GM18505 (cell line): ENCODE results near the gene PROSER2.

Experiments used
- ATAC-seq: cut with Tn5 transposase; IDR thresholded peaks from one replicate; pipeline ENCODE4 v1.9.1; 2021; ENCODE audit not compliant: unreplicated experiment
- POLR2A ChIP-seq: IDR thresholded peaks from 4 replicates; pipeline ENCODE4 v1.6.1; 2011; ENCODE audit warnings: borderline replicate concordance; ENCODE audit not compliant: insufficient read depth, insufficient read length; ENCODE audit errors: extremely low read depth

Gene PROSER2

DNA sequence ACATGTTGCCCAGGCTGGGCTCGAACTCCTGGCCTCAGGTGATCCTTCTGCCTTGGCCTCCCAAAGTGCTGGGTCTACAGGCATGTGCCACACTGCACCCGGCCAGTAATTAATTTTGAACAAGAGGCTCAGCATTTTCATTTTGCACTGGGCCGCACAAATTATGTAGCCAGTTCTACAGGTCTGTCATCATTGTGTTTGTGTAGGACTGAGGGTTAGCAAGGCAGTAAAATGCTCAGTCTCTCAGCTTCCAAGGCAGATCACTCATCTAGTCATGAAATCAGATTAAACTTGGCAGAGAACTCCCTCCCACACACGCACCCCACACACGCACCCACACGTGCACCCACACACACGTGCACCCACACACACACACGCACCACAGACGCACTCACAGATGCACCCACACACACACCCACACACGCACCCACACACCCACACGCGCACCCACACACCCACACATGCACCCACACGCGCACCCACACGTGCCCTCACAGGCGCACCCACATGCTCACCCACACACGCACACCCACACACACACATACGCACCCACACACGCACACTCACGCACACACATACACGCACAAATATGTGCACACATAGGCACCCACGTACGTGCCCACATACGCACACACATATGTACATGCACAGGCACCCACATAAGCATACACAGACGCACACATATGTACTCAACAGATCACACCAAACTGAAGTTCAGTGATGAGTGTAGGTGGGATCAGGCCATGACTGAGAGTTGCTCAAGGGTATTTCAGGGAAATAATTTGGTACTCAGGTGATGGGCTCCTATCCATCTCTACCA lies 27.8 kb upstream of the PROSER2 start:
- no peak for TF ChIP-seq POLR2A
- ATAC-seq = no peak

DNA sequence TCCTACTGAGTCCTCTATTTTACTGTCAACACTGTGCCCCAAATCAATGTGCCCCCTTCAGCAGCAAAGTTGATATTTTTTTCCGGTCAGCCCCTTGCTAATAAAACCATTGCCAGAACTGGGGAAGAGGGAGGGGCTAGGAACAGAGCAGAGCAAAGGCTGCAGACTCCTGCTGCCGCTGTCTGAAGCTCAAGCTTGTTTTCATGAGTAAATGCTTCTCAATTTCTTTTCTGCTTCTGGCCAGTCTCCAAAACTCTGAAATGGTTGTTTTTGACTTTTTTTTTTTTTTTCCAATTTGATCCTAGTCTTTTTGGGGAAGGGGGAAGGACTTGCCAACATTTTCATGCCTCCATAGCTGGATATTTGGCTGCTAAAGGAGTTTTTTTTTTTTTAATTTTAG lies 26.7 kb upstream of the PROSER2 start:
- no peak for ATAC-seq
- no peak for TF ChIP-seq POLR2A

DNA sequence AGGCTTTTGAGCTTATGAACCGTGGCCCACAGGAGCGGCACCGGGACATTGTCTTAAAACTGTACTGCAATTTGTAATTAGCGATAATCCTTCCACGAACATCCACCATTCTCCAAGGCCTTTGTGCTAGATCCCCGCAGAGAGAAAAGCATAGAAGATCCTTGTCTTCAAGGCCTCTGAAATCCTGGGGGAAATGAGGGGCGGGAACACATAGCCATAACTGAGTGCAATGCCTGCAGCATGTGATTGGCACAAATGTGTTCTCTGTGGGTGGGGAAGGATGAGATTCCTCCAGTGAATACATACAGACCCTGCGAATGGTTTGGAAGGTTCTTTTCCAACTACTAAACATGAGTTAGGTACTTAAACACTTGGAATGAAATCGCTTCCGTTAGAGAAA lies 25.9 kb upstream of the PROSER2 start:
- TF ChIP-seq POLR2A = no peak
- ATAC-seq = no peak

DNA sequence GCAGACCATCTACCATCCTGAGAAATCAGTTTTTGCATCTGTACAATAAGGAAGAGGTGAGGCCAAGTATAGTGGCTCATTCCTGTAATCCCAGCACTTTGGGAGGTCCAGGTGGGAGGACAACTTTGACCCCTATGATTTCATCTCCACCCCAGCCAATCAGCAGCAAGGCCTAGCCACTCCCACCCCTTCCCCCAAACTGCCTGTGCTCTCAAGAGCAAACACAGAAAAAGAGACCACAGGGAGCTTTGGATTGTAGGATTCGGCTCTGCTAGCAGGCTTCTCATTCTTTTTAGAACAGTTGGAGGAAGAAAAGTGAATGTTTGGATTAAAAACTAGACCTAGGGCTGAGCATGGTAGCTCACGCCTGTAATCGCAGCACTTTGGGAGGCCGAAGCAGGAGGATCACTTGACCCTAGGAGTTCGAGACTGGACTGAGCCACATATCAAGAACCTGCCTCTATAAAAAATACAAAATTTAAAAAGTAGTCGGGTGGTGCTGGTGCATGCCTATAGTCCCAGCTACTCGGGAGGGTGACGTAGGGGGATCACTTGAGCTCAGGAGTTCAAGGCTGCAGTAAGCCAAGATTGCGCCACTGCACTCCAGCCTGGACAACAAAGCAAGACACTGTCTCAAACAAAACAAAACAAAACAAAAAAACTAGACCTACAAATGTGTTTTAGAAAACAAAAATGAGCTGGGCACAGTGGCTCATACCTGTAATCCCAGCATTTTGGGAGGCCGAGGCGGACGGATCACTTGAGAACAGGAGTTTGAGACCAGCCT lies 25.1 kb upstream of the PROSER2 start:
- TF ChIP-seq POLR2A = no peak
- no peak for ATAC-seq

DNA sequence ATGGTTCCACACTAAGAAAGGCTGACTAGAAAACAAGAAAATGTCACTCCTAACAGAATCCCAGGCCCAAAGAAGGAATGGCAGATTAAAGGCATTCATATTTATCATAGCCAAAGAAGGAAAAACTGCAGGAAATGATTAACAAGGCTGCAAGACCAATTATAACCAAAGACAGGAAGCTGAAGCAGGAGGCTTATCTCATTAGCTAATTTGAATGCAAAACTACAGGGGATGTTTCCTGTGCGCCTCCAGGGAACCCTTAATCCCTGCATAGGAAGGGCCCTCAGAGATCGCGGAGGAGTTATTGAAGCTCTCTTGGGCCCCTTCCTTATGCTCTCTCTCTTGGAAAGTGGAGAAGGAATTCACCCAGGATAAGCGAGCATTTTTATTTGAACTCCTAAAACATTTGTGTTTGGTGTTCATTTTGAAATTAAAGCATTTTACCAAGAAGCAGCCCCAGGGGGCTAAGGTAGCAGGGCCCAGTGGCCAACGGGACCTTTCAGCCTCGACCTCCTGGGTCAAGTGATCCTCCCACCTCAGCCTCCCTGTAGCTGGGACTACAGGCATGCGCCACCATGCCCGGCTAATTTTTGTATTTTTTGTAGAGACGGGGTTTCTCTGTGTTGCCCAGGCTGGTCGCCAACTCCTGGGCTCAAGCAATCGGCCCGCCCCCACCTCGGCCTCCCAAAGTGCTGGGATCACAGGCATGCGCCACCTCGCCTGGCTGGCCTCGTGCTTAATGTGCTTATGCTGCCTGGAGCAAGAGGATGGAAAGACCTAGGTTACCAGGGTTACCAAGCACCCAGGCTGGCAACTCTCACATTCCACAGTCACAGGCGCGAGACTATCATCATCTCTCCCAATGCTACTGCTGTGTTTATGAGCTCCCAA lies 24.1 kb upstream of the PROSER2 start:
- no peak for TF ChIP-seq POLR2A
- no peak for ATAC-seq

DNA sequence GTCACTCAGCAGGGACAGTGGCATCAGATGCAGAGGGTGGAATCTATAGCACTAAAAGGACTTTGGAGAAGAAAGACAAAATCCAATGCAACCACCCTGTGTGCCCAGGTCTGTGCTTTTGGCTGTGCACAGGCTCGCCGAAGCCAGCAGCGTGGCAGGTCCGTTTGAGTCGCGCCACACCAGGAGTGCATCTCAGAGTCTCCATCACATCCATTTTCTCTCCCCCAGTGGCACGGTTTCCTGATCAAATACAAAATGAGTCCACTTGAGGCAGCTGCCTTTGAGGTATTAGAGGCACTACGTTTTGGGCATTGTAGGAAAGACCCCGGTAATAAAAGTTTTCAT lies 23.4 kb upstream of the PROSER2 start:
- ATAC-seq = no peak
- no peak for TF ChIP-seq POLR2A

DNA sequence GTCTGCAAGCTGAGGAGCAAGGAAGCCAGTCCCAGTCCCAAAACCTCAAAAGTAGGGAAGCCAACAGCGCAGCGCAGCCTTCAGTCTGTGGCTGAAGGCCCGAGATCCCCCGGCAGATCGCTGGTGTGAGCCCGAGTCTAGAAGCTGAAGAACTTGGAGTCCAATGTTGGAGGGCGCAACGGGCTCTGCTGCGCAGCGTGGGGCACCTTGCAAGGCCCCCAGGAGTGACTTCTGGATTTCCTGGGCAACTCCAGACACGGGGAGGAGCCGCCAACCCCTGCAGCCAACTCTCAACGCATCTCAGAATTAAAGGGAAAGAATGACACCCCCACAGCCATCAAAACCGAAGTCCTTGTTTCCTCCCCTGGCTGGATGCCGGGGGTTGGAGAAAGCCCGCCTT lies 18.8 kb upstream of the PROSER2 start:
- TF ChIP-seq POLR2A = no peak
- ATAC-seq = no peak

DNA sequence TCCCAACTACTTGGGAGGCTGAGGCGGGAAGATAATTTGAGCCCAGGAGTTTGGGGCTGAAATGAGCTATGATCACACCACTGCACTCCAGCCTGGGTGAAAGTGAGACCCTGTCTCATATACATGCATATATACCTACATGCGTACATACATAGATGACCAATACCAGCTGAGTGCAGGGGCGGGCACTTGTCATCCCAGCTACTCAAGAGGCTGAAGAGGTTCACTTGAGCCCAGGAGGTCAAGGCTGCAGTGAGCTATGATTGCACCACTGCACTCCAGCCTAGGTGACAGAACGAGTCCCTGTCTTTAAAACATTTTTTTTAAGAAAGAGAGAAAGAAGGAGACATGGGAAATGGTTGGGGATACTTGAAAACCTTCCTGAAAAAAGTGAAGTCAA lies 17.4 kb upstream of the PROSER2 start:
- no peak for TF ChIP-seq POLR2A
- no peak for ATAC-seq

DNA sequence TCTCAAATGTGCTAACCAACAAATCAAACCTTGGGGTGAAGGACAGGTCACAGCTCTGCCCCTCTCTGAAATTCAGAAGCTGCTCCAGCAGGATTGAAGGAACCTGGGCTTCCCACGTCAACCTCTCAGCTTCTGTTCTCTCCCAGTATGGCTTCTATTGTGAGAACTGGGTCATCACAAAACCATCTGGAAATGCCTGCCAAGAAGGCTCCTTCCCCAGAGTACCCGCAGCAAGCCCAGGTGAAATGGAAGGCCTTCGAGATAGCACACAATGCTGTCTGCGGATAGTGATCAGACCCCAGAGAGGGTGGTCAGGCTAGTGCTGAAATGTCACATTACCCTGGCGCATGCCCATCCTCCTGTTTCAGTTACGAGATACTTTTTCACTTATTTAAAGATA lies 16.4 kb upstream of the PROSER2 start:
- no peak for TF ChIP-seq POLR2A
- ATAC-seq = no peak

DNA sequence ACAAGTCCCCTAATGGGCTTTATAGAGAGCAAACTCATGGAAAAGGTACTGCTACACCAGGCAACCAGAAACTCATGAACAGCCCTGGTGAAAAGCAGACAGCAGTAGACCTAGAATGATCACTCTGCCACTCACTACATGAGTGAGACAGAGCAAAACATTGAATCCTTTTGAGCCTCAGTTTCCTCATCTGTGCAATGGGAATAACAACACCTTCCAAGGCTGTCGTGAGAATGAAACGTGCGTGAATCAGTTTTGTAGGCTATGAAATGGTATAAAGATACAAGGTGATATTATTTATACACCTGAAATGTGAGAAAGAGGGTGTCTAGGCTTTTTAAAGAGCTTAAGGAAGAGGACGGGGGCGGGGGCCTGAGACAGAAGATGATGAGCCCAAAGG lies 14.3 kb upstream of the PROSER2 start:
- no peak for ATAC-seq
- no peak for TF ChIP-seq POLR2A

DNA sequence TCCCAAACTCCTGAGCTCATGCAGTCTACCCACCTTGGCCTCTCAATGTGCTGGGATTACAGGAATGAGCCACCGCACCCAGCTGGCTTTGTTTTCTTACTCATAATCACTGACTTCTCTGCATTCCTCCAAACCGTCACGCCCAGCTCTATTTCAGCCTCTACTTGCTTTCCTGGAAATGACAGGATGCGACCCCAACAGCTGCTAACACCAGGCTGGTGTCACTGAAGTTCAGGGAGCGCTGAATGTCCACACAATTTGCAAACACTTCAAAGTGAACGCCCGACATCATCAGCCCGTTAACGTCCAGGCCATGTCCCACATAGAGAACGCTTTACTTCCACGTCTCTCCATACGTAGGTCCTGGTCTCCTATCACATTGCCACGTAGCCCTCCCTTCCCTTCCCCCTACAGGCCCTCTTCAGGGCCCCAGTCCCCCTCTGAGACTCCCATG lies 12.8 kb upstream of the PROSER2 start:
- ATAC-seq = no peak
- TF ChIP-seq POLR2A = no peak

DNA sequence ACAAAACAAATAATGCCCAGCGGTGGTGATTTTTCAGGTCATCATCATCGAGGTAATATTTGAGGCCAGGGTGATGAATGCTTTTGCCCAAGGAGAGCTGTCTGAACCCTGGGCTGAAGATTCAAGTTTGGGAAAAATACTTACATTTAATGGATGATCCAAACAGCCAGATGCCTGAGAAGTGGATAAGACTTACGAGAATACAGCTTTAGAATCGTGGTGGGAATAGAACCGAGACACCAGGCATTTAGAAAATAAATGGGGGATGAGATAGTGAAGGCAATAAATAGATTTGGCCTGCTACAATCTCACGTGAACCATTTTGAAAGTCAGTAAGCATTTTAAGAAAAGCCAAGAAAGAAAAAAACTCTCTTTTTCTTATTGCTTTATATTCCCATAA lies 12.2 kb upstream of the PROSER2 start:
- no peak for ATAC-seq

DNA sequence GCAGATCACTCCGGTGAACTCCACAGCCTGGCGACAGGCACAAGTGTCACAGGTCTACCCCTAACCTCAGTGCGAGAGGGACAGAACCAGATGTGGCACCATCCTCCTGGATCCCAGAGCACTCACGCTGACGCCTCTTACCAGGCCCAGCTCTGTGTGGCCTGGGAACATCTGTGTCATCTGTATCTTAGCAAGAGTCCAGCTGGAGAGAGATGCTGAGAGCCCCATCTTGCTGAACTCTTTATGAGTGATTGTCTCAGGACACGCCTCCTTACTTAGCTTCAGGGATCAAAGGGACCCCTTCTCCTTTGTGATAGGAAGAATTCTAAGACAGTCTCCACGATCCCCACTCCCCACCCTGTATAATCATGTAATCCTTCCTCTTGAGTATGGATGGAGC lies 10.0 kb upstream of the PROSER2 start:
- TF ChIP-seq POLR2A = no peak
- no peak for ATAC-seq

More for the DNA sequence above, 12.2 kb upstream of the PROSER2 start:
- no peak for TF ChIP-seq POLR2A
